HG02943 (cell line): ENCODE data around the gene TBL1XR1.

Experiments
- ATAC-seq: cut with Tn5 transposase; IDR thresholded peaks from one replicate; pipeline ENCODE4 v1.9.1; 2021; ENCODE audit warnings: mild to moderate bottlenecking, low read depth, moderate library complexity; ENCODE audit not compliant: unreplicated experiment

Gene TBL1XR1

DNA sequence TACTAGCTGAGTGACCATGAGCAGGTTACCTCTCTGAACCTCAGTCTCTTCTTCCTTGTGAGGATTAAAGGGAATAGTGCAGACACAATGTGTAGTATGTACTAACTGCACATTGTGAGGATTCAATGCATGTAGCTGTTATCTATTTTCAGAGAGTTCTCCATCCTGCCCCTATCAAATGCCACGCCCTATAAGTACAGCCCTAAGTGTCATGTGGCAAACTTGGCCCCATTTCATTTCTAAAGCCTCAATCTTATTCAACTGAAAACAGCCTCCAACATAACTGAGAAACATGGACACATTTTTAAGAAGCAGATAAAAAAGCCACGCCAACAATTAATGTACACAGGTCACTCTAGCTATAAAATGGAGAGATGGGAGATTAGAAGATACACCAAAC lies 220.0 kb downstream of the TBL1XR1 start:
- ATAC-seq = no peak

GRCh38 chr3:176976586-176976985 lies 220.7 kb downstream of the TBL1XR1 start:
- ATAC-seq = no peak

DNA sequence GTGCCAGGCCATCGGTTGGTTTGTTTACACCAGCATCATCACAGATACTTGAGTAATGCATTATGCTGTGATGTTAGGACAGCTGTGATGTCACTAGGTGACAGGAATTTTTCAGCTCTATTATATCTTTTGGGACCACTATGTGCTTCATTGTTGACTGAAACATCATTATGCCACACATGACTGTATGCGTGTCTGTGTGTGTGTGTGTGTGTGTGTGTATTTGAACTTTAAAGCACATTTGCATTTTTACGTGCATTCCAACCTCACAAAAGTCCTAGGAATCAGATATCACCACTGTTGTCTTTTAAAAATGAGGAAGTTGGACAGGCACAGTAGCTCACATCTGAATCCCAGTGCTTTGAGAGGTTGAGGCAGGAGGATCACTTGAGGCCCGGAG lies 223.0 kb downstream of the TBL1XR1 start:
- ATAC-seq = no peak

DNA sequence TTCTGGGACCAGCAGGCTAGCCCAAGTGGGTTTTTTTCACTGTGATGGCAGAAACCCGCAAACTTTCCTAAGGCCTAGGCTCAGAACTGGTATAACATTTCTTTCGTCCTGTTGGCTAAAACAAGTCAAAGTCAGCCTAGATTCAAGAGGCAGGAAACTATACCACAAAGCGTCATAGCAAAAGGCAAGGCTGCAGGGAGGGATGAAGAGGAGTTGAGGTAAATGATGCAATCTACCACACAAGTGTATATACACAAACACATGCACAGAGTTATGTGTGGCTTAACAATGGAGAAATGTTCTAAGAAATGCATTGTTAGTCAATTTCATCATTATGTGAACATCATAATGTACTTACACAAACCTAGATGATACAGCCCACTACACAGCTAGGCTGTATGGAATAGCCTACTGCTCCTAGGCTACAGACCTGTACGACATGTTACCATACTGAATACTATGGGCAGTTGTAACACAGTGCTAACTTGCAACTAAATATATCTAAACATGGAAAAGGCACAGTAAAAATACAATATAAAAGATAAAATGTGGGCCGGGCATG lies 225.6 kb downstream of the TBL1XR1 start:
- ATAC-seq = no peak

GRCh38 chr3:176970770-176971169 lies 226.5 kb downstream of the TBL1XR1 start:
- no peak for ATAC-seq

DNA sequence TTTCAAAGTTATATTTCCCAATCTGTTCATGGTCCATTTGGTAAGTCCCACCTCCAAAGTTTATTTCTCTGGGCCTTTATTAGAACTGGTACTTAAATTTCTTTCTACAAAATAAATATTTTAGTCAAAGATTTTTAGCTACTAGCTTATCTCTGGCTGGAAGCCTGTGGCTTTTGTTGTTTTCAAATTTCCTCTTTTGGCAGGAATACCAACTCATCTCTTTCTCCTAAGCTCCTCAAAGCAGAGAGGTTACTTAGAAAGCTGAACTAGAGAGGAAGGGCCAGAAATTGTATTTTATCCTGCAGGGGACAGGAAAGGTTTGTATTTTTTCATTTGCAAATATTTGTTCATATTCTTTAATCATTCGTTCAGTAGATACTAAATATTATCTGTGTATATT lies 227.8 kb downstream of the TBL1XR1 start:
- no peak for ATAC-seq
